Kidney (tissue), 14 donors: Measurements from ENCODE around the gene AAK1. TPM values are rescaled to one million over a fixed set of nuclear protein-coding genes. Genes with fewer than 3 reads are reported as not detected.
A peak's percentile ranks its signal among the peaks of the same experiment; 100 is the strongest.

Experiments
- DNase-seq, 5 donors: peaks; one replicate each; pipeline ENCODE4 v3.0.0-alpha.2; 2013 to 2020
- FAIRE-seq: peaks from 2 replicates; lab custom pipeline; 2012; peaks lifted over from hg19 to GRCh38; lab: Jason Lieb, UNC
- H3K27ac ChIP-seq, 2 donors: one replicate each; pipeline ENCODE4 v1.7.0; 2013; ENCODE audit warnings: low read depth in 2 of 2, low read length in 2 of 2, inconsistent platforms in 1 of 2
- H3K27me3 ChIP-seq: one replicate; pipeline ENCODE4 v1.7.1; 2013; ENCODE audit warnings: low read length, inconsistent platforms; ENCODE audit not compliant: control insufficient read depth, insufficient read depth
- H3K36me3 ChIP-seq, 3 donors: one replicate each; pipeline versions ENCODE4 v1.7.0 to v1.7.1; 2013; ENCODE audit warnings: low read length in 3 of 3, control low read depth in 1 of 3, inconsistent platforms in 1 of 3; ENCODE audit not compliant: insufficient read depth in 3 of 3, control insufficient read depth in 2 of 3
- H3K4me1 ChIP-seq, 3 donors: one replicate each; pipeline versions ENCODE4 v1.7.0 to v1.7.1; 2013; ENCODE audit warnings: low read length in 3 of 3, inconsistent platforms in 1 of 3, low read depth in 1 of 3; ENCODE audit not compliant: control insufficient read depth in 2 of 3, insufficient read depth in 2 of 3
- H3K4me3 ChIP-seq, 3 donors: one replicate each; pipeline versions ENCODE4 v1.7.0 to v1.8.1; 2013; ENCODE audit warnings: low read length in 3 of 3, control low read depth in 1 of 3, inconsistent platforms in 1 of 3
- H3K9ac ChIP-seq, 3 donors: one replicate each; pipeline versions ENCODE4 v1.7.0 to v1.7.1; 2013; ENCODE audit warnings: low read length in 3 of 3, control low read depth in 1 of 3, inconsistent platforms in 1 of 3
- H3K9me3 ChIP-seq, 3 donors: one replicate each; pipeline versions ENCODE4 v1.7.0 to v1.7.1; 2013; ENCODE audit warnings: low read length in 3 of 3, control low read depth in 1 of 3, inconsistent platforms in 1 of 3; ENCODE audit not compliant: control insufficient read depth in 2 of 3, insufficient read depth in 1 of 3
- CTCF ChIP-seq: IDR thresholded peaks from 3 replicates; pipeline ENCODE4 v1.5.1; 2012; ENCODE audit warnings: mild to moderate bottlenecking, moderate library complexity, borderline replicate concordance; ENCODE audit not compliant: insufficient read depth; ENCODE audit errors: extremely low read depth
- intact Hi-C: fragments of 100-400 bp; cut with DNase I; formaldehyde crosslinking; loops from one replicate; pipeline ENCODE4 v1.11.1; 2022
- polyA plus RNA-seq: library from polyadenylated mRNA; stranded (reverse); fragments of 350-450 nt; fragmentation: Illumina TruSeq; extraction: RNeasy Lipid Tissue Mini Kit (QIAGEN cat#74804); gene quantifications from one replicate; pipeline ENCODE4 v1.2.3, GENCODE V29; 2014; ENCODE audit warnings: low read depth, low replicate concordance; ENCODE audit not compliant: insufficient read depth
- total RNA-seq: library from RNA; stranded (reverse); fragmentation: NEBNext Ultra II Directional; extraction: Animal tissue kit (Norgen Biotek cat#: 25700); gene quantifications from one replicate; pipeline ENCODE4 v1.2.1, GENCODE V29; 2021
- donor health status: control.
- donor health status: control.
- donor health status: control.
- donor health status: control.
- donor health status: control.
- donor health status: DM: yes; HTN: yes; CAD: no.
- donor health status: Normal renal cell carcinoma (clear cell type).

Gene AAK1
- total and polyA plus RNA-seq, 2 donors from 2014 or later = 25.8 to 93.7 TPM

GRCh38 chr2:69642709-69643601 lies 584 bp downstream of the AAK1 start:
- Histone ChIP-seq H3K36me3 (no peaks in the 10 kb centered on the region), H3K9me3 (no peaks in the 10 kb centered on the region), H3K9ac (peak overlapping the region; percentile 83 to 97 (median 86)), H3K4me3 (peak overlapping the region; percentile 83 to 96 (median 90)), H3K27me3 (no peaks in the 10 kb centered on the region), H3K27ac (peak overlapping the region; percentile 96 to 97), H3K4me1 (peaks cover 0 to 16% (median 4%) of the 10 kb centered on the region in 3 donors)
- FAIRE-seq (no peak), DNase-seq (peak; percentile 71 to 89 (median 86))
- intact Hi-C loops = no loop called here
- no peak for TF ChIP-seq CTCF

DNA sequence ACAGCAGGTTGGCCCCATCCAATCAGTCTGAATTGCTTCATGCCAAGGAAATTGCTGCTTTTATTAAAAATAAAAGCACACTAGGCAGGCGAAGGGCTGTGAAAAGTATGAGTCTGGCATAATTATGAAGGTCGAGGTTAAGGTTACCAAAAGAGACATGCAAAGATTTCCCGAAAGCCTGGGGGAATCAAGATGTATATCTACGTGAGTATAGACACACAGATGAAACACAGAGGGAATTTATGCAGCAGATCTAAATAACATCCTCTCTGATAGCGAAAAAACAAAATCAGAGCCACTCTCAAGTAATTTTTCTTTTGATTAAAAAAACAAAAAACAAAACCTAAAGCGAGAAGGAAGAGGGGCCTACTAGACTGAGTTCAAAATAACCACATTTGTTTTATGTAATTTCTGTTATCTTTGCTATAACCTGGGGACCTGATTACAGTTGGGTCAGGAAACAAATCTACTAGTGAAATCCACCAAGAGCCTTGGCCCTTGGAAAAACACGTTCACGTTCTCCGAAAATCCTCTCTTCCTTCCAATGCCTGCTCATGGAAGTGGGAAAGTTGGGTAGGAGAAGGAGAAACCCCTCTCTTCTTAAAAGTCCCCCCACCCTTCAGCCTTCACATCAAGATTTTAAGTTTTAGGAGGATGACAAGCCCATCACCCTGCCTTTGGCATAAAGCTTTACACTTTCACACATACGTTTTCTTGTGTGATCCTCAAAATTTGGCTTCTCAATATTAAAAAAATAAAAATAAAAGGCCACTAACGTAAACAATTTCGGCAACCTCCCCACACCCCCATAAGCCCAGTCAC lies 1.4 kb downstream of the AAK1 start:
- no peak for FAIRE-seq

GRCh38 chr2:69641471-69641870 lies 2.1 kb downstream of the AAK1 start:
- Histone ChIP-seq H3K27me3 (no peaks in the 10 kb centered on the region), H3K27ac (peak overlapping the region; percentile 96 to 97), H3K9me3 (no peaks in the 10 kb centered on the region), H3K4me3 (peak overlapping the region; percentile 83 to 96 (median 90)), H3K9ac (peak overlapping the region; percentile 83 to 86 (median 83)), H3K36me3 (no peaks in the 10 kb centered on the region), H3K4me1 (peaks cover 0 to 16% (median 4%) of the 10 kb centered on the region in 3 donors)
- DNase-seq = no peak
- no peak for FAIRE-seq
- intact Hi-C loops = no loop called here
- TF ChIP-seq CTCF = no peak

More for the DNA sequence above, 1.4 kb downstream of the AAK1 start:
- Histone ChIP-seq H3K27ac (peak overlapping the region; percentile 96 to 97), H3K9me3 (no peaks in the 10 kb centered on the region), H3K9ac (peak overlapping the region; percentile 83 to 86 (median 83)), H3K27me3 (no peaks in the 10 kb centered on the region), H3K4me3 (peak overlapping the region; percentile 83 to 96 (median 90)), H3K36me3 (no peaks in the 10 kb centered on the region), H3K4me1 (peaks cover 0 to 16% (median 4%) of the 10 kb centered on the region in 3 donors)
- peak in 2 of 5 donors; percentile 17 to 24 for DNase-seq
- no peak for TF ChIP-seq CTCF
- intact Hi-C loops = no loop called here
